ENCODE measurements around the gene MELTF. TPM values are rescaled to one million over a fixed set of nuclear protein-coding genes. Genes with fewer than 3 reads are reported as not detected.

The MELTF gene
- total and polyA plus RNA-seq, 2 of the 13 experiments (the other 11 are each of a cell fraction or from before 2014, with no cell fraction given), result 3.2 to 7.5 TPM

DNA sequence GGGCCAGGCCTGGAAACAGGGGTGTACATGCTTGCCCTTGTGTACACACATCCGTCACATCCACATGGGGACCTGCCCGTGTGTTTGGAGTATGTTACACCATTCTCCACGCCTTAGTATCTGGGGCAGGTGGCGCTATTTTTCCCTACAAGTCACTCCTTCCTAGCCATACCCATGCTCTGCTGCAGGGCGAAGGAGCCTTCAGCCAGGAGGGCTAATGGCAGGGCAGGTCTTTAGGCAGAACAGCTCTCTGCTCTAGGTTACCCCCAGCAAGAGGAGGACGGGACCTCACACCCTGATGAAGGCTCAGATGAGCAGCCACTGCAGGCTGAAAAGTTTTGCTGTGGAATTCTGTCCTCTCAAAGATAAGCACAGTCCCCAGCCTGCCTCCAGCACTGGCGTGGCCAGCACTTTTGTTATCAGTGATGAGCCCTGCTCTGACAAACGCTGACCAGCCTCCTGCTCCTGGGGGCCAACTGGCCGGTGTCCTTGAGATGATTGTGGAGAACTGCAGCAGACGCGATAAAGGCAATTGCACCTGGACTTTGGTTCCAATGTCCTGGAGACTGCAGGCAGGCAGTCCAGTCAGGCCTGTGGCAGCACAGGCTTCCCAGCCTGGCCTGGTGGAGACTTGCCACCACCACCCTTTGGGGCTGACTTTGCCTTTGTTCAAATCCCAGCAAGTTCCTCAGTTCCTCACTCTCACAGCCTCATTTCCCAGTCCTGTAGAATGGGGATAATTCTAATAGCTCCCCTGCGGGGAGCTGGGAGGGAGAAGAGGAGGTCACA, 41.2 kb downstream of the MELTF start (continued):
- TF ChIP-seq, protein P1, sequence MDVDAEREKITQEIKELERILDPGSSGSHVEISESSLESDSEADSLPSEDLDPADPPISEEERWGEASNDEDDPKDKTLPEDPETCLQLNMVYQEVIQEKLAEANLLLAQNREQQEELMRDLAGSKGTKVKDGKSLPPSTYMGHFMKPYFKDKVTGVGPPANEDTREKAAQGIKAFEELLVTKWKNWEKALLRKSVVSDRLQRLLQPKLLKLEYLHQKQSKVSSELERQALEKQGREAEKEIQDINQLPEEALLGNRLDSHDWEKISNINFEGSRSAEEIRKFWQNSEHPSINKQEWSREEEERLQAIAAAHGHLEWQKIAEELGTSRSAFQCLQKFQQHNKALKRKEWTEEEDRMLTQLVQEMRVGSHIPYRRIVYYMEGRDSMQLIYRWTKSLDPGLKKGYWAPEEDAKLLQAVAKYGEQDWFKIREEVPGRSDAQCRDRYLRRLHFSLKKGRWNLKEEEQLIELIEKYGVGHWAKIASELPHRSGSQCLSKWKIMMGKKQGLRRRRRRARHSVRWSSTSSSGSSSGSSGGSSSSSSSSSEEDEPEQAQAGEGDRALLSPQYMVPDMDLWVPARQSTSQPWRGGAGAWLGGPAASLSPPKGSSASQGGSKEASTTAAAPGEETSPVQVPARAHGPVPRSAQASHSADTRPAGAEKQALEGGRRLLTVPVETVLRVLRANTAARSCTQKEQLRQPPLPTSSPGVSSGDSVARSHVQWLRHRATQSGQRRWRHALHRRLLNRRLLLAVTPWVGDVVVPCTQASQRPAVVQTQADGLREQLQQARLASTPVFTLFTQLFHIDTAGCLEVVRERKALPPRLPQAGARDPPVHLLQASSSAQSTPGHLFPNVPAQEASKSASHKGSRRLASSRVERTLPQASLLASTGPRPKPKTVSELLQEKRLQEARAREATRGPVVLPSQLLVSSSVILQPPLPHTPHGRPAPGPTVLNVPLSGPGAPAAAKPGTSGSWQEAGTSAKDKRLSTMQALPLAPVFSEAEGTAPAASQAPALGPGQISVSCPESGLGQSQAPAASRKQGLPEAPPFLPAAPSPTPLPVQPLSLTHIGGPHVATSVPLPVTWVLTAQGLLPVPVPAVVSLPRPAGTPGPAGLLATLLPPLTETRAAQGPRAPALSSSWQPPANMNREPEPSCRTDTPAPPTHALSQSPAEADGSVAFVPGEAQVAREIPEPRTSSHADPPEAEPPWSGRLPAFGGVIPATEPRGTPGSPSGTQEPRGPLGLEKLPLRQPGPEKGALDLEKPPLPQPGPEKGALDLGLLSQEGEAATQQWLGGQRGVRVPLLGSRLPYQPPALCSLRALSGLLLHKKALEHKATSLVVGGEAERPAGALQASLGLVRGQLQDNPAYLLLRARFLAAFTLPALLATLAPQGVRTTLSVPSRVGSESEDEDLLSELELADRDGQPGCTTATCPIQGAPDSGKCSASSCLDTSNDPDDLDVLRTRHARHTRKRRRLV (CRISPR knock-in tag; IDR thresholded peaks at IDR 0.05), result no peak
- TF ChIP-seq ZBTB7A (CRISPR knock-in tag; IDR thresholded peaks at IDR 0.05) (no peak), ZNF607 (CRISPR knock-in tag; IDR thresholded peaks at IDR 0.05; ENCODE audit: borderline replicate concordance) (no peak), KLF11 (CRISPR knock-in tag; IDR thresholded peaks at IDR 0.05) (peak; percentile 45; the same call in 1 of the 2 replicates), PHF21A (CRISPR knock-in tag; IDR thresholded peaks at IDR 0.05) (peak; percentile 68; the same call in 1 of the 2 replicates), ZSCAN31 (CRISPR knock-in tag; IDR thresholded peaks at IDR 0.05; ENCODE audit: low read depth) (peak; percentile 38; the same call in 1 of the 2 replicates), ZBTB39 (CRISPR knock-in tag; IDR thresholded peaks at IDR 0.05) (no peak), ZSCAN9 (CRISPR knock-in tag; IDR thresholded peaks at IDR 0.05; ENCODE audit: borderline replicate concordance) (no peak), MEIS2 (CRISPR knock-in tag; IDR thresholded peaks at IDR 0.05) (peak; percentile 87), RNF2 (conservative IDR thresholded peaks at IDR 0.05; ENCODE audit: low read depth) (no peak), ZXDC (CRISPR knock-in tag; IDR thresholded peaks at IDR 0.05) (no peak), CSRNP2 (CRISPR knock-in tag; conservative IDR thresholded peaks at IDR 0.05; ENCODE audit: low read depth) (no peak), MIER3 (CRISPR knock-in tag; IDR thresholded peaks at IDR 0.05; ENCODE audit: borderline replicate concordance) (0 out of 2 replicates have a peak, but pooled peaks have one; percentile 40), MXD4 (CRISPR knock-in tag; IDR thresholded peaks at IDR 0.05) (0 out of 2 replicates have a peak, but pooled peaks have one; percentile 50), MAZ (IDR thresholded peaks at IDR 0.05; ENCODE audit: borderline replicate concordance, low read depth, low read length) (peak; percentile 48; the same call in 1 of the 2 replicates), MAZ (CRISPR knock-in tag; IDR thresholded peaks at IDR 0.05; ENCODE audit: low read depth) (no peak; the same call in 1 of the 2 replicates)
- TF ChIP-seq, protein P2, sequence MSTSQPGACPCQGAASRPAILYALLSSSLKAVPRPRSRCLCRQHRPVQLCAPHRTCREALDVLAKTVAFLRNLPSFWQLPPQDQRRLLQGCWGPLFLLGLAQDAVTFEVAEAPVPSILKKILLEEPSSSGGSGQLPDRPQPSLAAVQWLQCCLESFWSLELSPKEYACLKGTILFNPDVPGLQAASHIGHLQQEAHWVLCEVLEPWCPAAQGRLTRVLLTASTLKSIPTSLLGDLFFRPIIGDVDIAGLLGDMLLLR (CRISPR knock-in tag; IDR thresholded peaks at IDR 0.05), result no peak

Measured in HepG2 (cell line).